ENCODE data around the gene PKMYT1. TPM values are rescaled to one million over a fixed set of nuclear protein-coding genes. Genes with fewer than 3 reads are reported as not detected.
"Not testable (repeated sequence)": the region's sequence is repeated elsewhere in the genome, so short reads cannot be mapped to it uniquely, and the experiment has no call there.

The PKMYT1 gene
- polyA plus RNA-seq, 2 of the 4 experiments (the other 2 are of a cell fraction), result 10.5 to 50.5 TPM

DNA sequence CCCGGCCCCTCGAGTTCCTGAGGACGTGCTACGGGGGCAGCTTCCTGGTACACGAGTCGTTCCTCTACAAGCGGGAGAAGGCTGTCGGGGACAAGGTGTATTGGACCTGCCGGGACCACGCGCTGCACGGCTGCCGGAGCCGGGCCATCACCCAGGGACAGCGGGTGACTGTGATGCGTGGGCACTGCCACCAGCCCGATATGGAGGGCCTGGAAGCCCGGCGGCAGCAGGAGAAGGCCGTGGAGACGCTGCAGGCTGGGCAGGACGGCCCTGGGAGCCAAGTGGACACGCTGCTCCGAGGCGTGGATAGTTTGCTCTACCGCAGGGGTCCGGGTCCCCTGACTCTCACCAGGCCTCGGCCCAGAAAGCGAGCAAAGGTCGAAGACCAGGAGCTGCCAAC lies 47.1 kb downstream of the PKMYT1 start:
- TF ChIP-seq MAFK (IDR thresholded peaks at IDR 0.05; ENCODE audit: partially characterized antibody), result no peak
- no peak for TF ChIP-seq CBX2 (IDR thresholded peaks at IDR 0.05; ENCODE audit: borderline replicate concordance, low read depth)
- TF ChIP-seq FOSB (CRISPR knock-in tag; IDR thresholded peaks at IDR 0.05), result no peak
- TF ChIP-seq, protein P1, sequence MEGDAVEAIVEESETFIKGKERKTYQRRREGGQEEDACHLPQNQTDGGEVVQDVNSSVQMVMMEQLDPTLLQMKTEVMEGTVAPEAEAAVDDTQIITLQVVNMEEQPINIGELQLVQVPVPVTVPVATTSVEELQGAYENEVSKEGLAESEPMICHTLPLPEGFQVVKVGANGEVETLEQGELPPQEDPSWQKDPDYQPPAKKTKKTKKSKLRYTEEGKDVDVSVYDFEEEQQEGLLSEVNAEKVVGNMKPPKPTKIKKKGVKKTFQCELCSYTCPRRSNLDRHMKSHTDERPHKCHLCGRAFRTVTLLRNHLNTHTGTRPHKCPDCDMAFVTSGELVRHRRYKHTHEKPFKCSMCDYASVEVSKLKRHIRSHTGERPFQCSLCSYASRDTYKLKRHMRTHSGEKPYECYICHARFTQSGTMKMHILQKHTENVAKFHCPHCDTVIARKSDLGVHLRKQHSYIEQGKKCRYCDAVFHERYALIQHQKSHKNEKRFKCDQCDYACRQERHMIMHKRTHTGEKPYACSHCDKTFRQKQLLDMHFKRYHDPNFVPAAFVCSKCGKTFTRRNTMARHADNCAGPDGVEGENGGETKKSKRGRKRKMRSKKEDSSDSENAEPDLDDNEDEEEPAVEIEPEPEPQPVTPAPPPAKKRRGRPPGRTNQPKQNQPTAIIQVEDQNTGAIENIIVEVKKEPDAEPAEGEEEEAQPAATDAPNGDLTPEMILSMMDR (IDR thresholded peaks at IDR 0.05), result no peak
- TF ChIP-seq EHMT2 (IDR thresholded peaks at IDR 0.05; ENCODE audit: low read depth), result no peak
- TF ChIP-seq ESRRA (IDR thresholded peaks at IDR 0.05; ENCODE audit: borderline replicate concordance, low read length), result no peak
- TF ChIP-seq KDM1A (IDR thresholded peaks at IDR 0.05; ENCODE audit: low read depth), result no peak
- TF ChIP-seq JUNB (IDR thresholded peaks at IDR 0.05), result no peak
- no peak for TF ChIP-seq CEBPB (IDR thresholded peaks at IDR 0.05)
- no peak for TF ChIP-seq FOSL2 (IDR thresholded peaks at IDR 0.05)
- no peak for TF ChIP-seq FOSL2 (CRISPR knock-in tag; IDR thresholded peaks at IDR 0.05)
- TF ChIP-seq ZC3H11A (IDR thresholded peaks at IDR 0.05), result no peak
- no peak for TF ChIP-seq HOXB13 (CRISPR knock-in tag; IDR thresholded peaks at IDR 0.05; ENCODE audit: low read depth)
- no peak overlapping the region for H3K4me2 ChIP-seq
- H3K4me1 ChIP-seq, result no peaks in the 10 kb centered on the region
- CTCF ChIA-PET, result interaction anchor here (1.1 to 5.4 kb wide), 3 partner anchors 8 to 330 kb away, joined by 3 to 20 read pairs (median 3); no protein-coding TSS in a partner anchor
- FAIRE-seq (no peak), ATAC-seq (no peak), DNase-seq (ENCODE audit: low read depth in 1 of 2, low spot score in 1 of 2) (no peak)
- H3K4me3 ChIP-seq, result no peak overlapping the region
- no peaks in the 10 kb centered on the region for H3K9me3 ChIP-seq
- no peak overlapping the region for H3K27ac ChIP-seq
- WGBS (ENCODE audit: missing lambda C conversion rate), result 96% methylated on average over 30 of the region's 30 CpGs
- POLR2A ChIA-PET, result no interaction called here

DNA sequence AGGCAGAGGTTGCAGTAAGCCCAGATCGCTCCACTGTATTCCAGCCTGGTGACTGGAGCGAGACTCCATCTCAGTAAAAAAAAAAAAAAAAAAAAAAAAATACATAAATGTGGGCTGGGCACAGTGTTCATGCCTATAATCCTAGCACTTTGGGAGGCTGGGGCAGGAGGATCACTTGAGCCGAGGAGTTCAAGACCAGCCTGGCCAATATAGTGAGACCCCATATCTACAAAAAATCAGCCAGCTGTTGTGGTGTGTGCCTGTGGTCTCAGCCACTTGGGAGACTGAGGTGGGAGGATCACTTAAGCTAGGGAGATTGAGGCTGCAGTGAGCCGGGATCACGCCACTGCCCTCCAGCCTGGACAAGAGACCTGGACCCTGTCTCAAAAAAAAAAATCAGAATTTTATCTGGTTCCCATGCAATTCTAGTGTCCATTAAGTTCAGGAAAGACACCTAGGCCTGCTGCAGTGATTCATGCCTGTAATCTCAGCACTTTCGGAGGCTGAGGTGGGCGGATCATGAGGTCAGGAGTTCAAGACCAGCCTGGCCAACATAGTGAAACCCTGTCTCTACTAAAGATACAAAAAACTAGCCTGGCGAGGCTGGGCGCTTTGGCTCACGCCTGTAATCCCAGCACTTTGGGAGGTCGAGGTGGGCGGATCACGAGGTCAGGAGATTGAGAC lies 48.9 kb downstream of the PKMYT1 start:
- ATAC-seq; H3K27ac ChIP-seq; H3K4me2 ChIP-seq; DNase-seq (ENCODE audit: low read depth in 1 of 2, low spot score in 1 of 2); H3K4me1 ChIP-seq; POLR2A ChIA-PET; H3K4me3 ChIP-seq; H3K9me3 ChIP-seq; FAIRE-seq: not testable (repeated sequence)
- CTCF ChIA-PET, result interaction anchor here (1.0 to 9.6 kb wide), 4 partner anchors 11 to 33 kb away, joined by 3 to 190 read pairs (median 20); partner anchors contain the start of gene KREMEN2
- 91% methylated on average over 13 of the region's 13 CpGs for WGBS (ENCODE audit: missing lambda C conversion rate)

DNA sequence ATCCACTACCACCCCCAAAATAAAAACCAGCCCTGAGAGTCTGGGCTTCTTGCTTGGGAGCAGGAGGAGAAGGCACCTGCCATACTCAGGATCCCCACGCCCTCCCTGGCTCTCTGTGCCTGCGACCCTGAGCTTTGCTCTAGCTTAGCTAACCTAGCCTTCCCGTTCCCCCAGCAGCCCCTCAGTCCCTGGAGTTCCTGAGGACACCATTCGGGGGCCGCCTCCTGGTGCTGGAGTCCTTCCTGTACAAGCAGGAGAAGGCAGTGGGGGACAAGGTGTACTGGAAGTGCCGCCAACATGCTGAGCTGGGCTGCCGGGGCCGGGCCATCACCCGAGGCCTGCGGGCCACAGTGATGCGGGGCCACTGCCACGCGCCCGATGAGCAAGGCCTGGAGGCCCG lies 50.0 kb downstream of the PKMYT1 start:
- Histone ChIP-seq H3K4me3 (no peak overlapping the region), H3K9me3 (no peaks in the 10 kb centered on the region), H3K4me2 (no peak overlapping the region), H3K4me1 (peaks cover 3% of the 10 kb centered on the region; the same call in 1 of the 3 replicates), H3K27ac (no peak overlapping the region)
- POLR2A ChIA-PET, result interaction anchor here (0.8 kb wide), 1 partner anchor 25 kb away, joined by 3 read pairs; no protein-coding TSS in a partner anchor
- CTCF ChIA-PET, result interaction anchor here (0.9 to 9.6 kb wide), 7 partner anchors 10 to 59 kb away, joined by 3 to 190 read pairs (median 19); no protein-coding TSS in a partner anchor
- no peak for TF ChIP-seq EHMT2 (IDR thresholded peaks at IDR 0.05; ENCODE audit: low read depth)
- ATAC-seq (no peak), FAIRE-seq (no peak), DNase-seq (ENCODE audit: low read depth in 1 of 2, low spot score in 1 of 2) (no peak)
- WGBS (ENCODE audit: missing lambda C conversion rate), result 88% methylated on average over 15 of the region's 15 CpGs

DNA sequence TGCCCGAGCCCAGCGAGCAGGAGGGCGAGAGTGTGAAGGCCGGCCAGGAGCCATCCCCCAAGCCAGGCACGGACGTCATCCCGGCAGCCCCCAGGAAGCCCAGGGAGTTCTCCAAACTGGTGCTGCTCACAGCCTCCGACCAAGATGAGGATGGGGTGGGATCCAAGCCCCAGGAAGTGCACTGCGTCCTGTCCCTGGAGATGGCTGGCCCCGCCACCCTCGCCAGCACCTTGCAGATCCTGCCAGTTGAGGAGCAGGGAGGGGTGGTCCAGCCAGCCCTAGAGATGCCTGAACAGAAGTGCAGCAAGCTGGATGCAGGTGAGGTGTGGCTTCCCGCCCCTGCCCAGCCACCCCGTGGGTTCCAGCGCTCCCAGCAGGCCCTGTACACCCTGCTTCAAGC lies 50.6 kb downstream of the PKMYT1 start:
- 93% methylated on average over 9 of the region's 14 CpGs for WGBS (ENCODE audit: missing lambda C conversion rate)
- TF ChIP-seq POLR2A (IDR thresholded peaks at IDR 0.05; ENCODE audit: low read length), result no peak
- TF ChIP-seq, protein P2, sequence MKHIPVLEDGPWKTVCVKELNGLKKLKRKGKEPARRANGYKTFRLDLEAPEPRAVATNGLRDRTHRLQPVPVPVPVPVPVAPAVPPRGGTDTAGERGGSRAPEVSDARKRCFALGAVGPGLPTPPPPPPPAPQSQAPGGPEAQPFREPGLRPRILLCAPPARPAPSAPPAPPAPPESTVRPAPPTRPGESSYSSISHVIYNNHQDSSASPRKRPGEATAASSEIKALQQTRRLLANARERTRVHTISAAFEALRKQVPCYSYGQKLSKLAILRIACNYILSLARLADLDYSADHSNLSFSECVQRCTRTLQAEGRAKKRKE (CRISPR knock-in tag; IDR thresholded peaks at IDR 0.05; ENCODE audit: low read depth), result no peak
- TF ChIP-seq, protein P3, sequence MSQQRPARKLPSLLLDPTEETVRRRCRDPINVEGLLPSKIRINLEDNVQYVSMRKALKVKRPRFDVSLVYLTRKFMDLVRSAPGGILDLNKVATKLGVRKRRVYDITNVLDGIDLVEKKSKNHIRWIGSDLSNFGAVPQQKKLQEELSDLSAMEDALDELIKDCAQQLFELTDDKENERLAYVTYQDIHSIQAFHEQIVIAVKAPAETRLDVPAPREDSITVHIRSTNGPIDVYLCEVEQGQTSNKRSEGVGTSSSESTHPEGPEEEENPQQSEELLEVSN (IDR thresholded peaks at IDR 0.05; ENCODE audit: borderline replicate concordance, low read depth), result no peak
- no peak for TF ChIP-seq HOXA7 (CRISPR knock-in tag; IDR thresholded peaks at IDR 0.05)
- no peak for TF ChIP-seq NPAS2 (CRISPR knock-in tag; IDR thresholded peaks at IDR 0.05; ENCODE audit: borderline replicate concordance)
- no peak for TF ChIP-seq FOXS1 (CRISPR knock-in tag; IDR thresholded peaks at IDR 0.05)
- no peak for TF ChIP-seq TFCP2L1 (CRISPR knock-in tag; IDR thresholded peaks at IDR 0.05)
- no peak for TF ChIP-seq ESRRA (IDR thresholded peaks at IDR 0.05; ENCODE audit: borderline replicate concordance, low read length)
- TF ChIP-seq, protein P4, sequence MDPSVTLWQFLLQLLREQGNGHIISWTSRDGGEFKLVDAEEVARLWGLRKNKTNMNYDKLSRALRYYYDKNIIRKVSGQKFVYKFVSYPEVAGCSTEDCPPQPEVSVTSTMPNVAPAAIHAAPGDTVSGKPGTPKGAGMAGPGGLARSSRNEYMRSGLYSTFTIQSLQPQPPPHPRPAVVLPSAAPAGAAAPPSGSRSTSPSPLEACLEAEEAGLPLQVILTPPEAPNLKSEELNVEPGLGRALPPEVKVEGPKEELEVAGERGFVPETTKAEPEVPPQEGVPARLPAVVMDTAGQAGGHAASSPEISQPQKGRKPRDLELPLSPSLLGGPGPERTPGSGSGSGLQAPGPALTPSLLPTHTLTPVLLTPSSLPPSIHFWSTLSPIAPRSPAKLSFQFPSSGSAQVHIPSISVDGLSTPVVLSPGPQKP (IDR thresholded peaks at IDR 0.05; ENCODE audit: low read depth, low read length), result no peak
- TF ChIP-seq, protein P5, sequence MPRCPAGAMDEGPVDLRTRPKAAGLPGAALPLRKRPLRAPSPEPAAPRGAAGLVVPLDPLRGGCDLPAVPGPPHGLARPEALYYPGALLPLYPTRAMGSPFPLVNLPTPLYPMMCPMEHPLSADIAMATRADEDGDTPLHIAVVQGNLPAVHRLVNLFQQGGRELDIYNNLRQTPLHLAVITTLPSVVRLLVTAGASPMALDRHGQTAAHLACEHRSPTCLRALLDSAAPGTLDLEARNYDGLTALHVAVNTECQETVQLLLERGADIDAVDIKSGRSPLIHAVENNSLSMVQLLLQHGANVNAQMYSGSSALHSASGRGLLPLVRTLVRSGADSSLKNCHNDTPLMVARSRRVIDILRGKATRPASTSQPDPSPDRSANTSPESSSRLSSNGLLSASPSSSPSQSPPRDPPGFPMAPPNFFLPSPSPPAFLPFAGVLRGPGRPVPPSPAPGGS (IDR thresholded peaks at IDR 0.05), result no peak
- no peak for TF ChIP-seq CBX8 (IDR thresholded peaks at IDR 0.05)

More for the DNA sequence above, 50.6 kb downstream of the PKMYT1 start:
- Histone ChIP-seq H3K27ac (no peak overlapping the region), H3K9me3 (no peaks in the 10 kb centered on the region), H3K4me1 (peaks cover 3% of the 10 kb centered on the region; the same call in 1 of the 3 replicates), H3K4me2 (no peak overlapping the region), H3K4me3 (no peak overlapping the region)
- POLR2A ChIA-PET, result interaction anchor here (0.8 kb wide), 1 partner anchor 24 kb away, joined by 3 read pairs; no protein-coding TSS in a partner anchor
- no peak for DNase-seq (ENCODE audit: low read depth in 1 of 2, low spot score in 1 of 2)
- no peak for ATAC-seq
- FAIRE-seq, result no peak
- CTCF ChIA-PET, result interaction anchor here (0.9 to 9.6 kb wide), 7 partner anchors 10 to 59 kb away, joined by 3 to 190 read pairs (median 19); no protein-coding TSS in a partner anchor

Measured in A549 (cell line).